NCI-H1694 treated with DMSO at 0.1 percent for 48 hours (cell line): ENCODE results near the gene CDKN1A.

ENCODE experiments used
- DNase-seq: peaks from one replicate; lab custom pipeline; 2025; lab: John Stamatoyannopoulos, UW

The CDKN1A gene

DNA sequence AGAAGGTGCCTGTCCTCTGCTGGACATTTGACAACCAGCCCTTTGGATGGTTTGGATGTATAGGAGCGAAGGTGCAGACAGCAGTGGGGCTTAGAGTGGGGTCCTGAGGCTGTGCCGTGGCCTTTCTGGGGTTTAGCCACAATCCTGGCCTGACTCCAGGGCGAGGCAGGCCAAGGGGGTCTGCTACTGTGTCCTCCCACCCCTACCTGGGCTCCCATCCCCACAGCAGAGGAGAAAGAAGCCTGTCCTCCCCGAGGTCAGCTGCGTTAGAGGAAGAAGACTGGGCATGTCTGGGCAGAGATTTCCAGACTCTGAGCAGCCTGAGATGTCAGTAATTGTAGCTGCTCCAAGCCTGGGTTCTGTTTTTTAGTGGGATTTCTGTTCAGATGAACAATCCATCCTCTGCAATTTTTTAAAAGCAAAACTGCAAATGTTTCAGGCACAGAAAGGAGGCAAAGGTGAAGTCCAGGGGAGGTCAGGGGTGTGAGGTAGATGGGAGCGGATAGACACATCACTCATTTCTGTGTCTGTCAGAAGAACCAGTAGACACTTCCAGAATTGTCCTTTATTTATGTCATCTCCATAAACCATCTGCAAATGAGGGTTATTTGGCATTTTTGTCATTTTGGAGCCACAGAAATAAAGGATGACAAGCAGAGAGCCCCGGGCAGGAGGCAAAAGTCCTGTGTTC lies 1.3 kb upstream of the CDKN1A start:
- no peak for DNase-seq

DNA sequence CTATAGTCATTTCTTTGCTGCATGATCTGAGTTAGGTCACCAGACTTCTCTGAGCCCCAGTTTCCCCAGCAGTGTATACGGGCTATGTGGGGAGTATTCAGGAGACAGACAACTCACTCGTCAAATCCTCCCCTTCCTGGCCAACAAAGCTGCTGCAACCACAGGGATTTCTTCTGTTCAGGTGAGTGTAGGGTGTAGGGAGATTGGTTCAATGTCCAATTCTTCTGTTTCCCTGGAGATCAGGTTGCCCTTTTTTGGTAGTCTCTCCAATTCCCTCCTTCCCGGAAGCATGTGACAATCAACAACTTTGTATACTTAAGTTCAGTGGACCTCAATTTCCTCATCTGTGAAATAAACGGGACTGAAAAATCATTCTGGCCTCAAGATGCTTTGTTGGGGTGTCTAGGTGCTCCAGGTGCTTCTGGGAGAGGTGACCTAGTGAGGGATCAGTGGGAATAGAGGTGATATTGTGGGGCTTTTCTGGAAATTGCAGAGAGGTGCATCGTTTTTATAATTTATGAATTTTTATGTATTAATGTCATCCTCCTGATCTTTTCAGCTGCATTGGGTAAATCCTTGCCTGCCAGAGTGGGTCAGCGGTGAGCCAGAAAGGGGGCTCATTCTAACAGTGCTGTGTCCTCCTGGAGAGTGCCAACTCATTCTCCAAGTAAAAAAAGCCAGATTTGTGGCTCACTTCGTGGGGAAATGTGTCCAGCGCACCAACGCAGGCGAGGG lies 594 bp upstream of the CDKN1A start:
- peak; percentile 69 for DNase-seq

DNA sequence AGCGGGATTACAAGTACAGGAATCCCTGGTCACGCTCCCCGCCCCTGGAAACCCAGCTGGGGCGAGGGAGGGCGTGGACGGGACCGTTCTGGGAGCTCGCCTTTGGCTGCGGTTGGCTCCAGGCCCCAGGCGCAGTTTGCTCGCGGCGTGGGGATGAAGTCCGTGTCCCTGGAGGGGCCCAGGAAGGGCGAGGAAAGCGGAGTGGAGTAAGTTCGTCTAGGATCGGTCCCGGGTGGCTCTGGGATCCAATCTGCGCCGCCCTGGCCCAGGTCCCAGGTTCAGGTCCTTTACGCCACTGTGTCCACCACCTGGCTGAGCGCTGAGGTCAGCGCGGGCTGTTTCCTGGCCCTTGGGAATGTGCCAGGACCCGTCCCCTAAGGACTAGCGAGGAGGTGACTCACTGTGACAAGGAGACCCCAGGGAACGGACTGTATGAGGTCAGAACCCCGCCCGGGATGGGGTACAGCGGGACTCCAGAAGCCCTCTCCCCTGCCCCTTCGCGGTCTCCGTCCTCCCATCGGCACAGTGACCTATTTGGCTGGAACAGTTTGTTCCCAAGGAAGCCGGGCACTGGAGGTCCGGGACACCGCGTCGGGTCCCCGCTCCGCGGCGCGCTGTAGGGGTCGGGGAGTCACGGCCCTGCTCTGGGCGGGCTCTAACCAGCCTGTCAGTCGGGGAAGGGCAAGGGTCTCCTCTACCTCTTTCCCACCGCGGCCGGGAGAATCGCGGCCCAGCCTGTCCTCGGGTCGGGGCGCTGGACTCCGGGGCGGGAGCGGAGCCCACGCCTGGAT lies 724 bp downstream of the CDKN1A start:
- DNase-seq = no peak

DNA sequence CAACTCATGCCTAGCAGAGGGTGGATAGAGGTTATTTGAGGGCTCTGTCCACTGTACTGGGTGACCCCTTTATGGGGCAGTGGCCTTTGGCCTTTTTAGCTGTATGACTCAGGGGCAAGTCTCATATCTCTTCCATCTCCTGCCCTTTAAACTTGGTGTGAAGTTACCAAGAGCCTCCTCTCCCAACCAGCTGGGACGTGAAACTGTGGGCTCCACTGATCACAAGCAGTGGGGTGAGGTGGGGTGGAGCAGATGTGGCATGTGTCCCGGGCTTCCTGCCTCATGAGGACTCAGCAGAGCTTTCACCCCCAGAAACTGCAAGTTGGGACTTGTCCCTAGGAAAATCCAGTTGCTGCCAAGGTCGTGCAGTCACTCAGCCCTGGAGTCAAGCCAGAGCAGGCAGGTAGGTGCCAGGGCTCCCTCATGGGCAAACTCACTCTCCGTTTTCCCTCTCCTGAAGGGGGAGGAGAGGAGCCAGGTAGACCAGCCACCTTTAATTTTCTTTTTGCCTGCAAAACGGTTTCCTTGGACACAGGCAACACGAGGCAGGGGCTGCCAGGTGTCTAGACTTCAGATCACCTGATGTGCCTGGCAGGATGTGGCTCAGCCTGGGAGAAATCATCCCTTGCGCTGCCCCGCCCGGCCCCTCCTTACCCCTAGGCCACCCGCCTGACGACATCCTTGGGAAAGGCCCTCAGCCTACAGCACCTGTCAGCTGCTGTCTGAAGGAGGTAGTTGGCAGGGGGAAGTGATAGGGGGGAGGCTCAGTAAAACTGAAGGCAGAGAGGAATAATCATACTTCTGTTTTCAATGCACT lies 4.0 kb downstream of the CDKN1A start:
- DNase-seq = peak; percentile 82

DNA sequence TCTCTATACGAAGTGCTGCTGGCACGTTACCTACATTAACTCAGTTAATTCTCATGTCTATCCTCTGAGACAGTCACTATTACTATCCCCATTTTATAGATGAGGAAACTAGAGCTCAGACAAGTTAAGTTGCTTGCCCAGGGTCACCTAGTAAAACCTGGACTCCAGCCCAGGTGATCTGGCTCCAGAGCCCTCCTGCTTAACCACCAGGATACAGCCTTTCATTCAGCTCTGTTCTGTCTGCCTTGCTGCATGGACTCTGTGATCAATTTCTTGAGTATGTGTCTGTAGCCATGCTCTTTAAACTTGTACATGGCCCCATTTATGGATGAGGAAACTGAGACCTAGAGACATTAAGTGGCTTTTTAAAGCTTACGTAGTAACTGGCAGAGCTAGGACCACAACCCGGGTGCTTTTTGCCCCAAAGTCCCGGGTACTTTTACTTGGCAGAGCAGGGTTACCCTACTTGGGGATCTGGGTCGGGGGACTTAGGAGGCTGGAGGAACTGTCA lies 4.7 kb downstream of the CDKN1A start:
- DNase-seq = no peak

DNA sequence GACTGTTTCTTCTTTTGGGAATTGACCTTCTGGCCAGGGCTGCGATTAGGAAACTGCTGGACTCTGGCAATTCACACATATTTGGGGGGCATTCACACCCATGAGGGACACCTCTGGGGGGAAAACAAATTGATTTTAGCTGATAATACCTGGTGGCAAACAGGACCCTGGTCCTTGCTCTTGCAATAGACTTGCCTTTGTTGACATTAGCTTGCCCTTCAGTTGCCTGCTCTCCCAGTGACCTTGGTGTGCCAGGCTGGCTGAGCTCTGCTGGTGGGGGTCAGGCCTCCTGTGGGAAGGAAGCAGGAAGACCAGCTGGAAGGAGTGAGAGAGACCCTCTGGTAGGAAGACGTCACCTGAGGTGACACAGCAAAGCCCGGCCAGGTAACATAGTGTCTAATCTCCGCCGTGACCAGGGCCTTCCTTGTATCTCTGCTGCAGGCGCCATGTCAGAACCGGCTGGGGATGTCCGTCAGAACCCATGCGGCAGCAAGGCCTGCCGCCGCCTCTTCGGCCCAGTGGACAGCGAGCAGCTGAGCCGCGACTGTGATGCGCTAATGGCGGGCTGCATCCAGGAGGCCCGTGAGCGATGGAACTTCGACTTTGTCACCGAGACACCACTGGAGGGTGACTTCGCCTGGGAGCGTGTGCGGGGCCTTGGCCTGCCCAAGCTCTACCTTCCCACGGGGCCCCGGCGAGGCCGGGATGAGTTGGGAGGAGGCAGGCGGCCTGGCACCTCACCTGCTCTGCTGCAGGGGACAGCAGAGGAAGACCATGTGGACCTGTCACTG lies 5.3 kb downstream of the CDKN1A start:
- DNase-seq = no peak

DNA sequence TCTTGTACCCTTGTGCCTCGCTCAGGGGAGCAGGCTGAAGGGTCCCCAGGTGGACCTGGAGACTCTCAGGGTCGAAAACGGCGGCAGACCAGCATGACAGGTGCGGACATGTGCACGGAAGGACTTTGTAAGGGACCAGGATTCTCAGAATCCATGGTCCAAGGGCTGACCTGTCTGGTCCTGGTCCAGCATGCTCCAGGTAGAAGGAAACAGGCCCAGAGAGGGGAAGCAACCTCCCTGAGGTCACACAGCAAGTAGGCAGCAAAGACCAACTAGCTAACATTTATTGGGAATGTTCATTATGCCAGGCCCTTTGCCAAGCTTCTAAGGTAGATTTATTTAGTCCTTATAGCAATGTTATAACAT lies 5.9 kb downstream of the CDKN1A start:
- no peak for DNase-seq

DNA sequence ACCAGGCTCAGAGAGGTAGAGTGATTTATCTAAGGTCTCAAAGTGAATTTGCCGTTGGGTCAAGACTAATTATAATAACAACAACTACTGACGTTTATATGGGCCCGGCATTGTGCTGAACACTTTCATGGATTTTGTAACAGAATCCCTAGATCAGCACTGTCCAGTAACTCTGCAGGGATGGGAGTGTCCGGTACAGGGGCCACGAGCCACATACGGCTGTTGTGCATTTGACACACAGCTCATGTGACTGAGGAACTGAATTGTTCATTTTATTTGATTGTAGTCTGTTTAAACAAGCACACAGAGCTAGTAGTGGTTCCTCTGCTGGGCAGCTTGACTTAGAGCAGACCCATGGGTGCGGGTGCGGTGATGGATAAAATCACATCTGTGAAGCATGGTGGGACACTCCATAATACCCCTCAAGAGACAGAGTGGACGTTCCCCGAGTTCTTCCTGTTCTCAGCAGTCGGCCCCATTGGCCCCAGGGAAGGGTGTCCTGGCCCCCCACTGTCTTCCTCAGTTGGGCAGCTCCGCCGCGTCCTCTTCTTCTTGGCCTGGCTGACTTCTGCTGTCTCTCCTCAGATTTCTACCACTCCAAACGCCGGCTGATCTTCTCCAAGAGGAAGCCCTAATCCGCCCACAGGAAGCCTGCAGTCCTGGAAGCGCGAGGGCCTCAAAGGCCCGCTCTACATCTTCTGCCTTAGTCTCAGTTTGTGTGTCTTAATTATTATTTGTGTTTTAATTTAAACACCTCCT lies 6.8 kb downstream of the CDKN1A start:
- DNase-seq = no peak

DNA sequence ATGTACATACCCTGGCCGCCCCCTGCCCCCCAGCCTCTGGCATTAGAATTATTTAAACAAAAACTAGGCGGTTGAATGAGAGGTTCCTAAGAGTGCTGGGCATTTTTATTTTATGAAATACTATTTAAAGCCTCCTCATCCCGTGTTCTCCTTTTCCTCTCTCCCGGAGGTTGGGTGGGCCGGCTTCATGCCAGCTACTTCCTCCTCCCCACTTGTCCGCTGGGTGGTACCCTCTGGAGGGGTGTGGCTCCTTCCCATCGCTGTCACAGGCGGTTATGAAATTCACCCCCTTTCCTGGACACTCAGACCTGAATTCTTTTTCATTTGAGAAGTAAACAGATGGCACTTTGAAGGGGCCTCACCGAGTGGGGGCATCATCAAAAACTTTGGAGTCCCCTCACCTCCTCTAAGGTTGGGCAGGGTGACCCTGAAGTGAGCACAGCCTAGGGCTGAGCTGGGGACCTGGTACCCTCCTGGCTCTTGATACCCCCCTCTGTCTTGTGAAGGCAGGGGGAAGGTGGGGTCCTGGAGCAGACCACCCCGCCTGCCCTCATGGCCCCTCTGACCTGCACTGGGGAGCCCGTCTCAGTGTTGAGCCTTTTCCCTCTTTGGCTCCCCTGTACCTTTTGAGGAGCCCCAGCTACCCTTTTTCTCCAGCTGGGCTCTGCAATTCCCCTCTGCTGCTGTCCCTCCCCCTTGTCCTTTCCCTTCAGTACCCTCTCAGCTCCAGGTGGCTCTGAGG lies 7.6 kb downstream of the CDKN1A start:
- no peak for DNase-seq

DNA sequence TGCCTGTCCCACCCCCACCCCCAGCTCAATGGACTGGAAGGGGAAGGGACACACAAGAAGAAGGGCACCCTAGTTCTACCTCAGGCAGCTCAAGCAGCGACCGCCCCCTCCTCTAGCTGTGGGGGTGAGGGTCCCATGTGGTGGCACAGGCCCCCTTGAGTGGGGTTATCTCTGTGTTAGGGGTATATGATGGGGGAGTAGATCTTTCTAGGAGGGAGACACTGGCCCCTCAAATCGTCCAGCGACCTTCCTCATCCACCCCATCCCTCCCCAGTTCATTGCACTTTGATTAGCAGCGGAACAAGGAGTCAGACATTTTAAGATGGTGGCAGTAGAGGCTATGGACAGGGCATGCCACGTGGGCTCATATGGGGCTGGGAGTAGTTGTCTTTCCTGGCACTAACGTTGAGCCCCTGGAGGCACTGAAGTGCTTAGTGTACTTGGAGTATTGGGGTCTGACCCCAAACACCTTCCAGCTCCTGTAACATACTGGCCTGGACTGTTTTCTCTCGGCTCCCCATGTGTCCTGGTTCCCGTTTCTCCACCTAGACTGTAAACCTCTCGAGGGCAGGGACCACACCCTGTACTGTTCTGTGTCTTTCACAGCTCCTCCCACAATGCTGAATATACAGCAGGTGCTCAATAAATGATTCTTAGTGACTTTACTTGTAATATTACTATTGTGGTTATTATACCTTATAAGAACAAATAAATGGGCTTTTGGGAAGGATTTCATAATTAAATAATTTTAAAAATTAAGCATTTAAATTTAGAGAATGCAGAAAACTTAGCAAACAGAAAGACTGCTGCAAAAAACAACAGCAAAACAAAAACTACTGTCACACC lies 8.4 kb downstream of the CDKN1A start:
- DNase-seq = no peak

DNA sequence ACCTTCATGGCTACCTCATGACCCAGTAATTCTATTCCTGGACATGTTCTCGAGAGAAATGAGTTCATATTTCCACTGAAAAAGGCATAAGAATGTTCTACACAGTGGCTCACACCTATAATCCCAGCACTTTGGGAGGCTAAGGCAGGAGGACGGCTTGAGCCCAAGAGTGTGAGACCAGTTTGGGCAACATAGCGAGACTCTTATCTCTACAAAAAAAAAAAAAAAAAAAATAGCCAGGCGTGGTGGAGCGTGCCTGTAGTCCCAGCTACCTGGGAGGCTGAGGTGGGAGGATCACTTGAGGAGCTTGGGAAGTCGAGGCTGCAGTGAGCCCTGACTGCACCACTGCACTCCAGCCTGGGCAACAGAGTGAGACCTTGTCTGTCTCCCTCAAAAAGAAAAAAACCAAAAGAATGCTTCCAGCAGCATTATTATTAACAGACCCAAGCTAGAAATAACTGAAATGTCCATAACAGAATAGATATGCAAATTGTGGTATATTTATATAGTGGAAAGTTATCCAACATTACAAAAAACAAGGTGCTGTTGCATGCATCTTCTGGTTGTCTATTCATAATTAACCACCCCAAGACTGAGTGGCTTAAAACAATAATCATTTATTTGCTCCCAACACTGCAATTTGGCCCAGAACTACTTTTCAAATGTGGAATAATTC lies 9.7 kb downstream of the CDKN1A start:
- no peak for DNase-seq

DNA sequence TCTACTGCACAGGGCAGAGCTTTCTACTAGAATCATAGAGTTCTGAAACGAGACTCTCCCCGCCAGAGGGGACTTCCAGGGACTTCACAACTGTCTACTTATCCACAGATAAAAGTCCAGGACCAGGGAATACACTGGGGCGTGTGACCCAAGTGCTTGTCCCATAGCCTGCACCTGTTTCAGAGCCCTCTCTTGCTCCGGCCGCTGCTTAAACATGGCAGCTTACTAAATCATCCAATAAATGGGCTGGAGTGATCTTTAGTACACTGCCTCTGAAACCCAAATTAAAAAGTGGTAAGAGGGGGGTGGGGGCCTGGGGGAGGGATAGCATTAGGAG lies 10.2 kb downstream of the CDKN1A start:
- no peak for DNase-seq

DNA sequence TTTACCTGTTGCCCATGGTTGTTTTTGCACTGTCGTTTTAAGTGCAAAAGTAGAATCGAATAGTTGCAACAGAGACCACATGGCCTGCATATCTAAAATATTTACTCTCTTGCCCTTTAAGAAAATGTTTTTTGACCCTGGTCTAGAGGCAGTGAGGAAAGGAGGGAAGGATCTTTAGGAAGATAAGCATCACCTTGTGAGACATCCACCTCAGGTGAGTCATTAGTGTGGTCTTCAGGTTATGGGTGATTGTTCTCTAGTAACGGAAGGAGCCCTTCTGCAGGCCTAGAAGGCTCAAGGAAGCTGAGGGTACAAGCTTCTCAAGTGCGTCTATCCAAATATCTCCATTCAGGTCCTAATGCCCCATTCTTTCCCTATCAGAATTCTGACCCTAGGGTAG lies 12.5 kb downstream of the CDKN1A start:
- no peak for DNase-seq

DNA sequence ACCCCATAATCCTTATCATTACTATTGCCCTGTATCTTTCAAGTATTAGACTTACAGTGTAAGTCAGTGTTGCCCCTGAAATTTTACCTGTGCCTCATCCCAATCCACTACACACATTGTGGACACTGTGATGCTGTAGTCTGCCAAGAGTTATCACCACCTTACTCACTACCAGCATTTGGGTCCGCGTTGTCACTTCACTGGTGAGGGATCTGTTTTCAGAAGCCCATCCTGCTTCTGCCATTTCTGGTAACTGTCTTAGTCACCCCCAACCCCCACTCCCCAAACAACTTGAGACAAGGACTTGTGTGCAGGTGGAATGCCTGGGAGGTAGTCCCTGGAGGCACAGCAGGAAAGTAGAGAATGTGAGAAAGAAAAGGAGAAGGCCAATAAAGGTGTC lies 13.1 kb downstream of the CDKN1A start:
- DNase-seq = no peak

DNA sequence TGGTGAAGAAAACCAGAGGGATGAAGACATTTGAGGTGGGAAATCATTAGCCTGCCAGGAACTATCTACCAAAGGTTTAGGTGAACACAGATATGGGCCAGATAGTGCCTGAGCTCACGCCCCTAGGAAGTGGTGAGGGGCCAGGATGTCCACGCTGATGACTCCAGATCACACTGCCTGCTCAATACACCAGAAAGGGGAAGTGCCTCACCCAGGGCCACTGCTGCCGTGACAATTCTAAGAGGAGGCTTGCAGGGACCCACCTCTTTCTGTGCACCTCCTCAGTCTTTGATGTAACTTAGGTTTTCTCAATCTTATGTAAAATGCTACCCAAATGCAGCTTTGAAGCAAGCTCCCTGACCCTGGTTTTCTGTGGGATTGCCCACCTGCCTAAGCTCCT lies 13.7 kb downstream of the CDKN1A start:
- no peak for DNase-seq

DNA sequence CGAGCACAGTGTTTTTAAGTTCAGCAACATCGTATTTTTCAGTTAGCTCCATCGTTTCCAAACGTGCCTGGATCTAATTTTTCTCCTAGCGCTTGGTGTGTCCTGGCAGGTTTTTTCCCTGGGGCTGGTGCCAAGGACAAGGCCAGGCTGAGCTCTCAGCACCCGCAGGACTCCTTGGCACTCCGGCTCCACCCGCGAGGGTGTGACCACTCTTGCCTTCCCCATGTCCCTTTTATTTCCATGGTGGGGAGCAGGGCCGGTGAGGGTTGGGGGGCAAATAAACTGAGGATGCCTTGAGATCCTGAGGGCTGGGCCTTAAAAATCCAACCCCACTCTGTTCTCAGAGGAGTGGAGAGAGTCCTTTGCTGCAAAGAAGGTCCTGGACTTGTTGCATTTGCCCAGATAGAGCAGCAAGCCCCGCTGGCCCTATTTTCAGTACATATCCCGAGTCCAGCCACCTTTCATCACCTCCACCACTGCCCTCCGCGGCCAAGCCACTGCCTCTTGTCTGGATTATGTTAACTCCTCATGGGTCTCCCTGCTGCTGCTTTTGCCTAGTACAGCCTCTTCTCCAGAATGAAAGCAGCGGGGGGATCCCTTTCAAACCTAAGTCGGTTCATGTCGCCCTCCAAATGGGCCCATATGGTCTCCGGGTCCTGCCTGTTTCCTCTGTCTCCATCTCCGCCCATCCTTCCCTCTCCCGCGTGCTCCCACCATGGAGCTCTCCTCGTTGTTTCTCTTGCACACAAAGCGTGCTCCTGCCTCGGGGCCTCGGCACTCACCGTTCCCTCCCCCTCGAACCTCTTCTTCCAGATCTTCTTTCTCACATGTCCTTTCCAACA lies 14.6 kb downstream of the CDKN1A start:
- no peak for DNase-seq

DNA sequence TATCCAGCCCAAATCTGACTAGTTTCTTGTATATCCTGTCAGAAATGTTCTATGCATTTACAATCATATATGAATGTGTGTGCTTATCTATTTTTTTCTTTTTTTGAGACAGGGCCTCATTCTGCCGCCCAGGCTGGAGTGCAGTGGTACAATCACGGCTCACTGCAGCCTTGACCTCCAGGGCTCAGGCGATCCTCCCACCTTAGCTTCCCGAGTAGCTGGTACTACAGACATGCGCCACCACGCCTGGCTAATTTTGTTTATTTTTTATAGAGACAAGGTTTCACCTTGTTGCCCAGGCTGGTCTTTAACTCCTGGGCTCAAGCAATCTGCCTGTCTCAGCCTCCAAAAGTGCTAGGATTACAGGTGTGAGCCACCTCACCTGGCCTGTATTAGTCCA lies 16.1 kb downstream of the CDKN1A start:
- DNase-seq = no peak
